T follicular helper cell (primary cell): ENCODE measurements around the gene TAS2R1.

Experiments
- DNase-seq: peaks from one replicate; pipeline ENCODE4 v3.0.0-alpha.2; 2020; ENCODE audit warnings: low read depth
- total RNA-seq, 2 experiments: gene quantifications; one replicate each; lab custom pipeline; 2026; lab: John Stamatoyannopoulos, UW

TAS2R1 gene
- total RNA-seq, result 0 reads per million in 2 experiments

GRCh38 chr5:9630251-9630650, at the start of gene TAS2R1:
TAS2R1 (minus strand) TSS chr5:9630351; CDS start chr5:9630032, 319 bp downstream.
- no peak for DNase-seq

GRCh38 chr5:9670371-9670770, 40.2 kb upstream of the TAS2R1 start:
- DNase-seq, result no peak

- no peak for DNase-seq
Observed at GRCh38 chr5:9667906-9668305, 37.8 kb upstream of the TAS2R1 start.

- no peak for DNase-seq
Observed at GRCh38 chr5:9663891-9664290, 33.7 kb upstream of the TAS2R1 start.

GRCh38 chr5:9661316-9662015, 31.3 kb upstream of the TAS2R1 start:
- DNase-seq, result no peak

- no peak for DNase-seq
Observed at GRCh38 chr5:9658706-9659105, 28.6 kb upstream of the TAS2R1 start.

- DNase-seq, result no peak
Observed at GRCh38 chr5:9657819-9658218, 27.7 kb upstream of the TAS2R1 start.

- DNase-seq, result no peak
Observed at GRCh38 chr5:9655641-9656040, 25.5 kb upstream of the TAS2R1 start.

GRCh38 chr5:9654886-9655285, 24.7 kb upstream of the TAS2R1 start:
- DNase-seq, result no peak

- DNase-seq, result no peak
Observed at GRCh38 chr5:9653811-9654210, 23.7 kb upstream of the TAS2R1 start.

- no peak for DNase-seq
Observed at GRCh38 chr5:9653061-9653460, 22.9 kb upstream of the TAS2R1 start.

GRCh38 chr5:9652295-9652694, 22.1 kb upstream of the TAS2R1 start:
- DNase-seq, result no peak

- no peak for DNase-seq
Observed at GRCh38 chr5:9646843-9647242, 16.7 kb upstream of the TAS2R1 start.

GRCh38 chr5:9644630-9645029, 14.5 kb upstream of the TAS2R1 start:
- no peak for DNase-seq

GRCh38 chr5:9642621-9643020, 12.5 kb upstream of the TAS2R1 start:
- no peak for DNase-seq

GRCh38 chr5:9641806-9642355, 11.7 kb upstream of the TAS2R1 start:
- DNase-seq, result no peak

- no peak for DNase-seq
Observed at GRCh38 chr5:9632495-9632894, 2.3 kb upstream of the TAS2R1 start.

- DNase-seq, result no peak
Observed at GRCh38 chr5:9627541-9627940, 2.6 kb downstream of the TAS2R1 start.

- DNase-seq, result no peak
Observed at GRCh38 chr5:9626955-9627354, 3.2 kb downstream of the TAS2R1 start.

GRCh38 chr5:9625731-9626130, 4.4 kb downstream of the TAS2R1 start:
- DNase-seq, result no peak

- no peak for DNase-seq
Observed at GRCh38 chr5:9625286-9625685, 4.9 kb downstream of the TAS2R1 start.

GRCh38 chr5:9624196-9624947, 5.8 kb downstream of the TAS2R1 start:
- DNase-seq, result no peak

- DNase-seq, result no peak
Observed at GRCh38 chr5:9623661-9624060, 6.5 kb downstream of the TAS2R1 start.
